Astrocyte (in vitro differentiated cells and primary cell): ENCODE data around the gene PLEKHG4. TPM values are rescaled to one million over a fixed set of nuclear protein-coding genes. Genes with fewer than 3 reads are reported as not detected.
A peak's percentile ranks its signal among the peaks of the same experiment; 100 is the strongest.

Source experiments
- DNase-seq: peaks from one replicate; pipeline ENCODE4 v3.0.0-alpha.2; 2010; ENCODE audit warnings: low read depth
- FAIRE-seq: peaks from 2 replicates; lab custom pipeline; 2011; peaks lifted over from hg19 to GRCh38; lab: Jason Lieb, UNC
- H2AFZ ChIP-seq: 2 replicates; pipeline ENCODE4 v1.6.0; 2012; ENCODE audit warnings: low read depth, low read length, inconsistent platforms
- H3K27ac ChIP-seq: 2 replicates; pipeline ENCODE4 v1.5.1; 2011; ENCODE audit warnings: low read depth, low read length, inconsistent platforms
- H3K27me3 ChIP-seq: 2 replicates; pipeline ENCODE4 v1.6.0; 2011; ENCODE audit warnings: low read length, inconsistent platforms; ENCODE audit not compliant: insufficient read depth
- H3K36me3 ChIP-seq: 2 replicates; pipeline ENCODE4 v1.5.1; 2011; ENCODE audit warnings: low read length, inconsistent platforms; ENCODE audit not compliant: insufficient read depth
- H3K4me1 ChIP-seq: 2 replicates; pipeline ENCODE4 v1.5.1; 2011; ENCODE audit warnings: low read length, inconsistent platforms; ENCODE audit not compliant: insufficient read depth
- H3K4me2 ChIP-seq: 2 replicates; pipeline ENCODE4 v1.6.0; 2012; ENCODE audit warnings: low read length, inconsistent platforms
- H3K4me3 ChIP-seq: 2 replicates; pipeline ENCODE4 v1.5.1; 2011; ENCODE audit warnings: low read depth, mild to moderate bottlenecking, low read length, inconsistent platforms; ENCODE audit not compliant: insufficient read depth
- H3K79me2 ChIP-seq: 2 replicates; pipeline ENCODE4 v1.6.0; 2012; ENCODE audit warnings: mild to moderate bottlenecking, low read length, inconsistent platforms; ENCODE audit not compliant: insufficient read depth
- H3K9ac ChIP-seq: 2 replicates; pipeline ENCODE4 v1.6.0; 2012; ENCODE audit warnings: mild to moderate bottlenecking, low read length, inconsistent platforms
- H3K9me3 ChIP-seq: 2 replicates; pipeline ENCODE4 v1.5.1; 2012; ENCODE audit warnings: low read depth, mild to moderate bottlenecking, low read length, inconsistent platforms; ENCODE audit not compliant: insufficient read depth
- H4K20me1 ChIP-seq: 2 replicates; pipeline ENCODE4 v1.6.0; 2012; ENCODE audit warnings: low read length, inconsistent platforms; ENCODE audit not compliant: insufficient read depth
- H3K27ac Mint-ChIP-seq: one replicate; pipeline ENCODE4 v1.8.0; 2021; ENCODE audit warnings: mild to moderate bottlenecking, mixed read lengths; ENCODE audit not compliant: unreplicated experiment
- H3K27me3 Mint-ChIP-seq: one replicate; pipeline ENCODE4 v1.8.0; 2021; ENCODE audit warnings: low read depth, mixed read lengths; ENCODE audit not compliant: unreplicated experiment
- H3K36me3 Mint-ChIP-seq: one replicate; pipeline ENCODE4 v1.8.0; 2021; ENCODE audit warnings: low read depth, mixed read lengths; ENCODE audit not compliant: unreplicated experiment
- H3K4me1 Mint-ChIP-seq: one replicate; pipeline ENCODE4 v1.8.0; 2021; ENCODE audit warnings: low read depth, mixed read lengths; ENCODE audit not compliant: unreplicated experiment
- H3K4me3 Mint-ChIP-seq: one replicate; pipeline ENCODE4 v1.8.0; 2021; ENCODE audit warnings: mild to moderate bottlenecking, moderate library complexity, mixed read lengths; ENCODE audit not compliant: unreplicated experiment
- H3K9me3 Mint-ChIP-seq: one replicate; pipeline ENCODE4 v1.8.0; 2021; ENCODE audit warnings: mild to moderate bottlenecking, mixed read lengths; ENCODE audit not compliant: unreplicated experiment
- EZH2 ChIP-seq: IDR thresholded peaks from 2 replicates; pipeline ENCODE4 v1.6.1; 2012; ENCODE audit warnings: mild to moderate bottlenecking, low read length, inconsistent platforms; ENCODE audit not compliant: insufficient read depth
- total RNA-seq: library from RNA; stranded (reverse); gene quantifications from 2 replicates; pipeline ENCODE4 v1.2.1, GENCODE V29; 2021
- TF ChIP-seq, protein P1 (sequence below): IDR thresholded peaks from 2 replicates; pipeline ENCODE4 v1.5.1; 2011; ENCODE audit warnings: low read depth, mild to moderate bottlenecking, inconsistent platforms, low read length, moderate library complexity; ENCODE audit not compliant: insufficient read depth

The PLEKHG4 gene
- total RNA-seq, 1 donor from 2014 or later = 2.4 TPM

DNA sequence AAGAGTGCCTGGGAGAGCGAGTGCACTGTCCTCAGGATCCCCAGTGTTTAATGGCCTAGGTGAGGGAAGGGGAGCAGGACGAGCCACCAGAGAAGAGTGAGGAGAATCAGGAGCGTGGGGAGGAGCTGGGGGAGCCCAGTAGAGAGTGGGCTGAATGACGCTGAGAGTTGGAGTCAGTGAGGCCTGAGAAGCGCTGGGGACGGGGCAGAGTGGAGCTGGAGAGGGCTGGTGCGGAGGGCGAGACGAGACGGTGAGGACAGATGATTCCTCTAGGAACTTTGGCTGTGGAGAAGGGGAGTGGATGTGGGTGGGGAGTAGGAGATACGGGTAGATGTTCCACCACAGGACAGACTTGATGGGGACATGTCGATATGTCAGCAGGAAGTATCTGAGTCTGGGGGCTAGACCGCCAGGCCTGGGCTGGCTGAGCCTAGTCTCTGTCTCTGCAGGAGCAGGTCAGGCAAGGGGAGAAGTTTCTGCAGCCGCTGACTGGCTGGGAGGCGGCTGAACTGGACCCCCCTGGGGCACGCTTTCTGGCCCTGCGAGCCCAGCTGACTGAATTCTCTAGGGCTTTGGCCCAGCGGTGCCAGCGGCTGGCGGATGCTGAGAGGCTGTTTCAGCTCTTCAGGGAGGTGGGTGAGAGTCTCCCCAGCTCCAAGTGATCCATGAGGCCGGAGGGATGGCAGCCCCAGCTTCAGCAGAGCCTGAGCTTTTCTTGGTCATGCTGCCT lies 4.7 kb downstream of the PLEKHG4 start:
- H3K27me3 ChIP-seq = no peaks in the 10 kb centered on the region
- H2AFZ ChIP-seq = no peak overlapping the region
- Mint-ChIP-seq H3K4me1 (peaks cover 12% of the 10 kb centered on the region), H3K36me3 (peaks cover 6% of the 10 kb centered on the region), H3K27me3 (peaks cover 31% of the 10 kb centered on the region), H3K27ac (peak overlapping the region; percentile 42), H3K9me3 (peaks cover 3% of the 10 kb centered on the region), H3K4me3 (no peak overlapping the region)
- peaks cover under 1% of the 10 kb centered on the region for H3K4me1 ChIP-seq
- no peaks in the 10 kb centered on the region for H3K79me2 ChIP-seq
- DNase-seq (no peak), FAIRE-seq (no peak)
- no peaks in the 10 kb centered on the region for H3K36me3 ChIP-seq
- no peak overlapping the region for H3K27ac ChIP-seq
- H3K9ac ChIP-seq = no peak overlapping the region
- H3K9me3 ChIP-seq = no peaks in the 10 kb centered on the region
- H4K20me1 ChIP-seq = no peaks in the 10 kb centered on the region
- no peak overlapping the region for H3K4me2 ChIP-seq
- H3K4me3 ChIP-seq = no peak overlapping the region
- TF ChIP-seq EZH2 = no peak
- TF ChIP-seq, protein P1, sequence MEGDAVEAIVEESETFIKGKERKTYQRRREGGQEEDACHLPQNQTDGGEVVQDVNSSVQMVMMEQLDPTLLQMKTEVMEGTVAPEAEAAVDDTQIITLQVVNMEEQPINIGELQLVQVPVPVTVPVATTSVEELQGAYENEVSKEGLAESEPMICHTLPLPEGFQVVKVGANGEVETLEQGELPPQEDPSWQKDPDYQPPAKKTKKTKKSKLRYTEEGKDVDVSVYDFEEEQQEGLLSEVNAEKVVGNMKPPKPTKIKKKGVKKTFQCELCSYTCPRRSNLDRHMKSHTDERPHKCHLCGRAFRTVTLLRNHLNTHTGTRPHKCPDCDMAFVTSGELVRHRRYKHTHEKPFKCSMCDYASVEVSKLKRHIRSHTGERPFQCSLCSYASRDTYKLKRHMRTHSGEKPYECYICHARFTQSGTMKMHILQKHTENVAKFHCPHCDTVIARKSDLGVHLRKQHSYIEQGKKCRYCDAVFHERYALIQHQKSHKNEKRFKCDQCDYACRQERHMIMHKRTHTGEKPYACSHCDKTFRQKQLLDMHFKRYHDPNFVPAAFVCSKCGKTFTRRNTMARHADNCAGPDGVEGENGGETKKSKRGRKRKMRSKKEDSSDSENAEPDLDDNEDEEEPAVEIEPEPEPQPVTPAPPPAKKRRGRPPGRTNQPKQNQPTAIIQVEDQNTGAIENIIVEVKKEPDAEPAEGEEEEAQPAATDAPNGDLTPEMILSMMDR = no peak

- TF ChIP-seq, protein P1 = peak; percentile 18
- TF ChIP-seq EZH2 = no peak
- no peaks in the 10 kb centered on the region for H3K36me3 ChIP-seq
- no peak overlapping the region for H3K4me3 ChIP-seq
- H3K27ac ChIP-seq = no peak overlapping the region
- Mint-ChIP-seq H3K27ac (no peak overlapping the region), H3K36me3 (peaks cover 6% of the 10 kb centered on the region), H3K27me3 (peaks cover 31% of the 10 kb centered on the region), H3K4me1 (peaks cover 12% of the 10 kb centered on the region), H3K4me3 (no peak overlapping the region), H3K9me3 (peaks cover 3% of the 10 kb centered on the region)
- DNase-seq (no peak), FAIRE-seq (no peak)
- no peak overlapping the region for H3K9ac ChIP-seq
- no peaks in the 10 kb centered on the region for H3K9me3 ChIP-seq
- H3K4me1 ChIP-seq = no peaks in the 10 kb centered on the region
- no peaks in the 10 kb centered on the region for H3K79me2 ChIP-seq
- no peaks in the 10 kb centered on the region for H3K27me3 ChIP-seq
- H2AFZ ChIP-seq = no peak overlapping the region
- no peaks in the 10 kb centered on the region for H4K20me1 ChIP-seq
- no peak overlapping the region for H3K4me2 ChIP-seq
These were observed 5.6 kb downstream of the PLEKHG4 start for GRCh38 chr16:67284699-67285646.
